ENCODE measurements around the gene INPP5J.
A peak's percentile ranks its signal among the peaks of the same experiment; 100 is the strongest.

INPP5J gene

GRCh38 chr22:31099841-31100761 lies 22.7 kb upstream of the INPP5J start:
- no peak for FAIRE-seq
- no peak for TF ChIP-seq CTCF (IDR thresholded peaks at IDR 0.05; ENCODE audit: insufficient read depth, missing control alignments)
- no peak for DNase-seq (ENCODE audit: insufficient read length, low spot score)

GRCh38 chr22:31100762-31101525 lies 21.8 kb upstream of the INPP5J start:
- FAIRE-seq (no peak), DNase-seq (ENCODE audit: insufficient read length, low spot score) (no peak)
- no peak for TF ChIP-seq CTCF (IDR thresholded peaks at IDR 0.05; ENCODE audit: insufficient read depth, missing control alignments)

GRCh38 chr22:31102441-31103081 lies 20.2 kb upstream of the INPP5J start:
- DNase-seq (ENCODE audit: insufficient read length, low spot score), result no peak

GRCh38 chr22:31103111-31103510 lies 19.7 kb upstream of the INPP5J start:
- TF ChIP-seq CTCF (IDR thresholded peaks at IDR 0.05; ENCODE audit: insufficient read depth, missing control alignments), result no peak
- no peak for DNase-seq (ENCODE audit: insufficient read length, low spot score)
- no peak for FAIRE-seq

More at GRCh38 chr22:31102441-31103081, 20.2 kb upstream of the INPP5J start:
- FAIRE-seq, result no peak
- no peak for TF ChIP-seq CTCF (IDR thresholded peaks at IDR 0.05; ENCODE audit: insufficient read depth, missing control alignments)

GRCh38 chr22:31103899-31104694 lies 18.7 kb upstream of the INPP5J start:
- FAIRE-seq, result no peak
- TF ChIP-seq CTCF (IDR thresholded peaks at IDR 0.05; ENCODE audit: insufficient read depth, missing control alignments), result no peak
- DNase-seq (ENCODE audit: insufficient read length, low spot score), result no peak

- FAIRE-seq (no peak), DNase-seq (ENCODE audit: insufficient read length, low spot score) (no peak)
- TF ChIP-seq CTCF (IDR thresholded peaks at IDR 0.05; ENCODE audit: insufficient read depth, missing control alignments), result peak; percentile 29
Measured at GRCh38 chr22:31104869-31105268, 17.9 kb upstream of the INPP5J start.
